GM21576 (cell line): ENCODE results near the gene FUT7.

Experiments used
- ATAC-seq: cut with Tn5 transposase; IDR thresholded peaks from one replicate; pipeline ENCODE4 v1.9.1; 2021; ENCODE audit warnings: mild to moderate bottlenecking, moderate library complexity; ENCODE audit not compliant: unreplicated experiment

Gene FUT7

DNA sequence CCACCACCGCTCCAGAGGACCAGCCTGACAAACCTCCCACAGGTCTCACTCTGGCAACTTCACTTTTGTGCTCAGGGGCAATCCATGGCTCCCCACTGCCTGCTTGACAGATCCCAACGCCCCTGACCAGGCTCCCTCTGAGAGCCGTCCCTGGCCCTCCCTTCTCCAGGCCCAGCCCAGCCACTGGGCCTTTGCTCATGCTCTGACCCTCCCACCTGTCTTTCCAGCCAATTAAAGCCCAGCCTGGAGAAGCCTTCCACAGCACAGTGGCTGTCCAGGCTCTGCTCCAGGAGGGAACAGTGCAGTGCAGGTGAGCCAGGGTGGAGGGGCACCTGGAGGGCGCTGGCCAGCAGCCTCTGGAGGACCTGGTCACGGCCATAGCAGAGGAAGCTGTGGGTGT, 18.7 kb upstream of the FUT7 start:
- no peak for ATAC-seq

DNA sequence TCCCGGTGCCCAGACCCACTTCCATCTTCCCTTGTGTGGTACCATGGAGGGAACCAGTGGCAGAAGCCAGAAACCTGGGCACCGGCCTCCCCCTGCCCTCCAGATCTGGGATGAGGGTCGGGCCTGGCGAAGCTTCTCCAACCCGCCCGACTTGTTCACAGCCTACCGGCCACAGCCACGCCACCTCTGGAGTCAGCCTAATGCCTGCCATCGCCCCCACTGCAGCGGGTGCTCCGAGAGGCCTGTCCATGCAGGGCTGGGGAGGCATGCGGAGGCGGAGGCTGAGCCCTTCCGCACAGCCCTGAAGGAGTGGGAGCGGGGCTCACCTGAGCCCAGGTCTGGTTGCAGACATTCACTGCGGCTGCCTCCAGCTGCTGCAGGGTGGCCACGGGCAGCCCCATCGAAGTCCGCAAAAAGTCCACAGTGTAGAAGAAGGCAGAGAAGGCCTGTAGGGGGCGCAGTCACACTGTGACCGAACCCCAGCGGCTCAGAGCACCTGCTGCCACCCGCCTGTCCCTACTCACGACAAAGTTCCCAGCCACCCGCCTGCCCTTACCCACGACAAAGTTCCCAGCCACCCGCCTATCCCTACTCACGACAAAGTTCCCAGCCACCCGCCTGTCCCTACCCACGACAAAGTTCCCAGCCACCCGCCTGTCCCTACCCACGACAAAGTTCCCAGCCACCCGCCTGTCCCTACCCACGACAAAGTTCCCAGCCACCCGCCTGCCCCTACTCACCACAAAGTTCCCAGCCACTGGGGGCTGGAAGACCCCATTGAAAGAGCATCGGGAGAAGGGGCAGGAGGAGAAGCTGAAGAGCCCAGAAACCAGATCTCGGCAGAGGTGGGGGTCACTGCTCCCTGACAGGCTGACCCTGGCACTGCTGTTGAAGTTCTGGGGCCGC, 17.9 kb upstream of the FUT7 start:
- no peak for ATAC-seq

DNA sequence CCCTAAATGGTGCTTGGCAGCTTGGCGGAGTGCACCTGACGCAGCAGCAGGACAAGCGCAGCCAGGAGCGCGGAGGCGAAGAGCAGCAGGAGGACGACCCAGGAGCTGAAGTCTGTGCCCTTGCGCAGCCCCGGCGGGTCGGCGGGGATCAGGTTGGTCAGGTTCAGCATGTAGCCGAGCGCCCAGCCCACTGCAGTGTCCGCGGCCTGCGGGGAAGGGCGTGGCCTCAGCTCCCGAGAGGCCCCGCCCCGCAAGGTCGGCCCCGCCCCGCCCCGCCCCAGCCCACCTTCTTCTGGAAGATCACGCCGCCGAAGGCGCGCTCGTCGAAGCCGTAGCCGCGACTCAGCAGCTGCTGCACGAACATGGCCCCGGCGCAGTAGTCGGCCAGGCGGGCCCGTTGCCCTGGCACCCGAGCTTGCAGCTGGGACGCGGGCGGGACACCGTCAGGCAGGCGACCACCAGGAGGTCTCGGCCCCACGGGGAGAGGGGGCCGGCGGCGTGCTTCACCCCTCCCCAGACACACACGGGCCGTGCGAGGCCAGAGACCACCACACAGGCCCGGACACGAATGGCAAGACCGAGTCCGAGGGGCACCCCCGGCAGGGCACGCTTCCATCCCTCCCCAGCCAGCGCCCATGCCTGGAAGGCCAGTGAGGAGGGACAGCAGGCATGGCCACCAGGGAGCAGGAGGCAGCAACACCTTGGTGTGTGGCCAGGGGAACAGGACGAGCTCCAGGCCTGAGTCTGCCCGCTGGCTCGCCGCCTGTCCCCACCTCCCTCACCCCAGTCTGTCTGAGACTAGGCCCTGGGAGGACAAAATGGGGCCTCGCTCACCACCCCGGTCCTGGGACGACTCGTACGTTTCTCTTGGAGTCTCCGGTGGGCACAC, 17.0 kb upstream of the FUT7 start:
- ATAC-seq, result no peak

DNA sequence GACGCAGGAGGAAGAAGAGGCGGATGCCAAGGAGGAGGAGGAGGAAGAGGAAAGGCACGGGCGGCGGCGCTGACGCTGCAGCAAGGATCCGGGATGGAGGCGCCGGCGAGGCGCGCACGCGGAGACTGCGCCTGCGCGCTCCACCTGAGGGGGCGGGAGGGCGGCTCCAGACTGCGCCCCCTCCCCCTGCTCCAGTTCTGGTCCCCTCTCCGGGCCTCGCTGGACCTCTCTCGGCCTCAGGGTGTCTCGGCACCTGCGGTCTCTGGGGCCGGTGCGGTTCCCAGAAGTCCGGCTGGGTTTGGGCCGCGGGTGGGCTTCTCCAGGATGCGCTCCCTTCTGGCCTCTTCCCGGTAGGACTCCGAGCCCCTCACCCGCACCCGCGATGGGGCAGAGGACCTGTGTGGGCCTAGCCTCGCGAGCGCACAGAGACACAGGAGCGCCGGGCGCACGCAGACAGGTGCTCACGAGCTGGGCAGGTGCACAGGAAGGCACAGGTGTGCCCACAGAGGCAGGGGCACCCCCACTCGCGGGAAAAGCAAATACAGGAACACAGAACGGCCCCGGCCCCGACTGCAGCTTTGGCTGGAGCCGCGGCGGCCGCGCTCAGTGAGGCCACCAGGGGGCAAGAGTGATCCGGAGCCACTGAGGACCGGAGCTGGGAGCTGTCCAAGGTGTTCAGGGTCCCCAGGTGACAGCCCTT, 14.3 kb upstream of the FUT7 start, which contains the start of gene NPDC1:
Gene NPDC1 (minus strand): TSS at position 90 of the 700 bp plus-strand sequence. CDS start 188 bp downstream, outside the sequence.
- ATAC-seq, result peak; percentile 51

DNA sequence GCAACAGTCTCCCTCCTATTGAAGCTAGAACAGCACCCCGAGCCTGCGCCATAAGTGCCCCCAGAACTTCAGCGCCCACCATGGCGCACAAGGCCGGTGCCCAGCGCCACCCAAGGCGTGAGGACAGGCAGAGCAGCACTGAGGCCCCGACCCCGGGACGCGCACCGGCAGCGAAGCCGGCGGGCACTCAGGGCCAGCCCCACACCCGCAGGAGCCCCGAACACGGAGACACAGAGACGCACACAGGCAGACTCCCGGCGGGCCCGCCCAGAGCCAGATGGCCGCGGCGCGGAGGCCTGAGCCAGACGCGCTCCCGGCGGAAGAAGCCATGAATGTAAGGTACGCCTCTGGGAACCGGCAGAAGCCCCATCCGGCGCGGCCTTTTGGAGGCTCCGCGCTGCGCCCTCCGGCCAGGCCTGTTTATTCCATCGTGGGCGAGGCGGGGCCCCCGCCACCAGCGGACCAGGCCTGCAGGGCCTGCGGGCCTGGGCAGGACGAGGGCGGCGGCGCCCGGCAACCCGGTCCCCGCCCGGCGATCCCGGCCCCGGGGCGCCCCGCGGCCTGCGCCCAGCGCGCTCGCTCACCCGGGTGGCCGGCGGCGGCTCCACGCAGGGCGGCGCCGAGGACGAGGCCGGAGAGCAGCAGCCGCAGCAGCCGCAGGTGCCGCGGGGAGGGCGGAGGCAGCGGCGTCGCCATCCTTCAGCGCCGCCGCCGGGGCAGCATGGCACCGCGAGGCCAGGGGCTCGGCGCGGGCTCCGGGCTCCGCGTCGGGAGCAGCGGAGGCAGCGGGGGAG, 13.6 kb upstream of the FUT7 start:
- ATAC-seq, result no peak

DNA sequence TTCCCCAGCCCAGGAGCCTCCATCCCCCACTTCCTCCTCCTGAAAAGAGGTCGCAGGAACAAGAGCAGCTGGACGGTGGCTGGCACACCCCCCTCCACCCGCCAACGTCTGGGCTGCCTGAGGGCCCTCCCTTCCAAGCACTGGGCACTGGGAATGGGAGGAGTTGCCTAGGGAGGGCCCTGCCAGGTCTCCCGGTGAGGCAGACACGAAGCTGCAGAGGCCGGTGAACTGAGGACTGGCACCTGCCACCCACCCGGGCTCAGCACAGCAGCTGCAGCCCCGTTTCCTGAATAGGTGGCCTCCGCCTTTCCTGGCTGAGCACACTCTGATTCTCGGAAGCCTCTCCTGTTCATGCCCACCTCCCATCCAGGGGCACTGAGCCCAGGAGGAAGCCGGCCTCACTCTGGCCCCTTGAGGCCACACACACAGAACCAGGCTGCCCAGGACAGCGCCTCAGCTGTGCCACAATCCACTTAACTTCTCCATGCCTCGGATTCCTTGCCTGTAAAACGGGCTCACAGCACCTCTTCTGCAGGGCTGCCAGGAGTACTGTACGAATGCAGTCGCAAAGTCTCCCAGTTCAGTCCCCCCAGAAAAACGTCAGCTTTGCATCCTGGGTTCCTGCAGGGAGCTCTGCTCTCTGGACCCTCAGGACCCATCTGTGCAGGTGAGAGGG, 12.8 kb upstream of the FUT7 start:
- ATAC-seq, result no peak

DNA sequence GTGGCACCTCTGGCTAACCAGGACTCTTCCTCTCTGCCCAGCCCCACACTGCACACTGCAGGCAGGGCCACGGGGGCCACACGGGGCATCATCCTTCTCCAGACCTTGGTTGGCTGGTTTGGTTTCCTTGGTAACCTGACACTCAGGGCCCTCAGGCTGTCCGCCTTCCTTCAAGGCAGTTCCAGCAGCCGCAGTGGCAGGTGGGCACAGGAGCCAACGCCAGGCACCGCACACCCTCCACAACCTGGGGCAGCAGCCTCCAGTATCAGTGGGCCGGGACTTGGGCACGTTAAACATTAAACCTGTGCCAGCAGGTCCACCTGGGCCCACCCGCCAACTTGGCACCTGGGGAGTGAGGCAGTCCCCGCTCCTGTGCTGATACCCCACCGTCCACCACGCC, 12.1 kb upstream of the FUT7 start:
- ATAC-seq, result no peak

DNA sequence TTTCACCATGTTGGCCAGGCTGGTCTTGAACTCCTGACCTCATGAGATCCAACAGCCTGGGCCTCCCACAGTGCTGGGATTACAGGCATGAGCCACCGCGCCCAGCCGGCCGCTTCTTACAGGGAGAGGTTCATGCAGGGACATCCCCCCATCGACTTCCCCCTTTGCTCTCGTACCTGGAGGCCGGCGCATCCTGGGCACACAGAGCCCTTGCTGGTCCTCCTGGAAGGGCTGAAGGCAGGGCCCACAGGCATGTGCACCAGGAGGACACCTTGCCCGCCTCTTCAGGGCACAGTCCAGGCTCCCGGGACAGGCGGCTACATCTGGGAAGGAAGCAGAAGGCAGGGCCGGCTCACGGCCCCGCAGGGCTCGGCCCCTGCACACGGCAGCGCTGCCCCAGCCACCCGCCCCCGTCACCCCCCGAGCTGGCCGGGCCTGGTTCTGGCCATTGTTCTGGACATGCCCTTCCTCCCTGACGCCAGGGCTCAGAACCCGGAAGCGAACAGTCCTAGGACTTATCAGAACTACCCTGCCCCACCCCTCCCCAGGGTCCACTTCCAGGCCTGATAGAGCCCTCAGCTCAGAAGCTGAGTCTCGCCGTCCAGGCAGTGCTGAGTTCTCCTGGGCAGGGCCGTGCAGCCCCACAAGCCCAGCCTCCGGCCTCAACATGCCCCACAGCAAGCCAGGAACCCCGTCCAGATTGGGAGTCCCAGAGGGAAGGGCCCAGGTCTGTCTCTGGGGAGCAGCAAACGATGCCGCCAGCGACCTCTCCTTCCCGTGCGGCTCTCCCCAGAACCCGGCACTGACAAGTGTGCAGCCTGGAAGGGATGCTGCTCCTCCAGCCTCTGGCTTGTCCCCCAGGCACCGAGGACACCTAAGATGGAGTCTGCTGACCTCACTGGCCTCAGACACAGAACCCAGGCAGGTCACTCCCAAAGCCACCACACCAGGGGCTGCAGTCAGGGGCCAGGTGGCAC, 11.2 kb upstream of the FUT7 start:
- ATAC-seq, result no peak

DNA sequence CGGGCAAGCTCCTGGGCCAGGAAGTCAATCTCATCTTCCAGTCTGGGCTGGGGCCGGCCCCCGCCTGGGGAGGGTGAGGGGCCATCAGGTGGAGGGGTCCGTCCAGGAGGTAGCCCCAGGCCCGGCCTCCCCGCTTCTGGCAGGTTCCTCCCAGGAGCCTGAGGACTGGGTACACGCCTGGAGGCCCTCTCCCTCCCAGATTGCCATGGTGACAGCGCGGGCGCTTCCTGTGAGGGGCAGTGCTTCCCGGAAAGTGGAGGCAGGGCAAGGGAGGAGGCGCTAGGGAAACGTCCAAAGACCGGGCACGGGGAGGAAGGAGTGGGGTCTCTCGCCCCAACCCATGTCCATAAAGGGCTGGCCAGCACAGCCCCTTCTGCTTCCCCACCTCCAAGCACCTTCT, 9.2 kb upstream of the FUT7 start:
- no peak for ATAC-seq

DNA sequence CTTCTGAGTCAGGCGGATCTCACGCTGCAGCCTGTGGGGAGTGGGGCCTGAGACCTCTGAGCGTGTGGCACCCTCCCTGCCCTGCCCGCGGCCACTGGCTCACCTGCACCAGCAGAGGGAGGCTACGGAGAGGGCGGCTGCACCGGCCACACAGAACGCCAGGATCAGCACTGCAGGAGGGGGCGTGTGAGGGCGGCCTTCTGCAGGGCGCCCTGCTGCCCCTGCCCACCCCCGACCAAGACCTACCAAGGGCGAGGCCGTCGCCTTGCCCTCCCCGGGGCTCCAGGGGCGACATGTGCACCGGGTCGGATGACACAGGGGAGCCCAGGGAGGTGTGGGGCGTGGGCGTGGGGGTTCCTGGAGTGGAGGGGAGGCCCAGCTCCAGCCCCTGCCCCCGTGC, 8.7 kb upstream of the FUT7 start:
- ATAC-seq, result no peak

DNA sequence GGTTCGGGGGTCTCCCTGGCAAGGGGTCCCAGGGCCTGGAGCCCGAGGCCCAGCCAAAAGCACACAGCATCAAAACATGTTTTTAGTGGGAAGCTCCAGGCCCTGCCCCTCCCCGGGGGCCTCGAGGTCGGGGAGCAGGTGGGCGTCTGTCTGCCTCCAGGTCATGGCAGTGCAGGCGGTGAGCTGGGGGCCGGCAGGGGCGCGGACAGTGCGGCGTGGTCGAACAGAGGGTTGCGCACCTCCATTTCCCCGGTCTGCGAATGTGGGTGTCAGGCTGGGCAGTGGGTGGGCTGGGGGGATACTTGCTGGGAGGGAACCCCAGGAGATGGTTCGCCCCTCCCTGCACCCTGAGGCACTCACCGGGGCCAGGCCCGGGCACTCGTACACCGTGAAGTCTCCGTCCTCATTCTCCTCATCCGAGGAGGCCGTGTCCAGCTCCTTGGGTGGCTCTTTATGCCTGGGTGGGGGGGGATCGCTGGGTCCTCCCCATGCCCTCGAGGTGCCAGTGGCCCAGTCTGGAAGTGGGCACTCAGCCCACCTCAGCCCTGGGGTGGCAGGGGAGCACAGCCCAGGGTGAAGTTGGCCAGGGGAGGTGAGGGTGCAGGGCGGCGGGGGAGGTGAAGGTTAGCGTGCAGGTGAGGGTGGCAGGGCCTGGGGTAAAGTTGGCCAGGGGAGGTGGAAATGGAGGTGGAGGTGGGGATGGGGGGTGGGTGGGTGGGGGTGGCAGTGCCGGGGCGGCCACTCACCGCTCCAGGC, 7.9 kb upstream of the FUT7 start:
- ATAC-seq, result no peak

DNA sequence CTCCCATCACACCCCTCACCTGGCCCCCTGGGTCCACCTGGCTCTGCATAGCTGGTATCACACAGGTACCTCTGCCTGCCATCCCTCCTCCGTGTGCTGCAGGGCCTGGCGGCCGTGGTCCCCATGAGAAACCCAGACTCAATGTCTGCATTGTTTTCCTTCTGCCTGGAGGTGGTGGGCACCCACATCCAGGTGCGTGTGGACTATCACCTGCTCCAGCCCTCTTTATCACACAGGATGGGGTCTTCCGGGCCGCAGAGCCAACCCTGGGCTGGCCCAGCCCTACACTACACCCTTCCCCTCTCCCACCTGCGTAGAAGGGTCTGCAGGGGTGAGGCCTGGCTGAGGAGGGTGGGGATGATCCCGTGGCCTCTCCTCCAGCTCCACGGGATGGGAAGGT, 7.0 kb upstream of the FUT7 start:
- ATAC-seq, result no peak

DNA sequence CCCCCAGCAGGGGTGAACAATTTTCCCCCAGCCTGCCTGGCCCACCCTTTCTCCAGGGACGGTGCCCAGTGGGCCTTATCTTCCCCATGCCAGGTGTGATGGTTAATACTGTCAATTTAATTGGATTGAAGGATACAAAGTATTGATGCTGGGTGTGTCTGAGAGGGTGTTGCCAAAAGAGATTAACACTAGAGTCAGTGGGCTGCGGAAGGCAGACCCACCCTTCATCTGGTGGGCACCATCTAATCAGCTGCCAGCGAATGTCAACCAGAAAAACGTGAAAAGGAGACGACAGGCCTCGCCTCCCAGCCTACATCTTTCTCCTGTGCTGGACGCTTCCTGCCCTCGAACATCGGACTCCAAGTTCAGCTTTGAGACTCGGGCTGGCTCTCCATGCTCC, 5.6 kb upstream of the FUT7 start:
- no peak for ATAC-seq

DNA sequence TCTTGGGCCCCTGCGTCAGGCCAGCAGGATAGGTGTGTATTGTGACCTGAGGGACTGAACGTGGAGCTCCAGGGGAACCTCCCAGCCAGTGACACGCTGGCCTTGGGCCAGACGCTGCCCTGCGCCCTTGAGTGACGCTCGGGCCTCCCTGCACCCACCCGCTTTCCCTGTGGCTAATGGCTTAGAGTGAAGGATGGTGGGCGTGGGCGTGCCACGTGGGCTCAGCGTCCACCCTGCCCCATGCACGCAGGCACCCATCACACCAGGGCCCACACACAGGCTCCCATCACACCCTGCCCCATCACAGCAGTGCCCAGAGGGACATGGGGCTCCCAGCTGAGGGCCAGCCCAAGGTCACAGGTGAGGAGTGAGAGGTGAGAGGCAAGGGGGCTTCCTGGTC, 5.1 kb upstream of the FUT7 start:
- no peak for ATAC-seq

DNA sequence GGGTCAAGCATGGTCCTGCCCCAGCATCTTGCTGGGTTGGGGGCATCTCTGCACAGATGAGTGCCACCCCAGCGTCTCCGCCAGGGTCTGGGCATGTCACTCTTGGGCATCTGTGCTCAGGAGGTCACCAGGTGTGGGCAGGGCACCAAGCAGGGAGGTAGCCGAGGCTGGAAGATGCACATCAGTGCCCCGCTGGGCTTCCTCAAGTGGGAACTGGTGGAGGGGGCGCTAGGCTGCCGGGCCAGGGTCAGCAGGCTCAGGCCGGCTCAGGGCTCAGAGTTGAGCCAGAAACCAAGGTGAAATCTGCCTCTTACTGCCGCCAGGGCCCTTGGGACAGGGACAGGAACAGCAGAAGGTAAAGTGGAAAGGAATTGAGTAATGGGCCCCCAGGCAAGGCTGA, 4.0 kb upstream of the FUT7 start:
- no peak for ATAC-seq

DNA sequence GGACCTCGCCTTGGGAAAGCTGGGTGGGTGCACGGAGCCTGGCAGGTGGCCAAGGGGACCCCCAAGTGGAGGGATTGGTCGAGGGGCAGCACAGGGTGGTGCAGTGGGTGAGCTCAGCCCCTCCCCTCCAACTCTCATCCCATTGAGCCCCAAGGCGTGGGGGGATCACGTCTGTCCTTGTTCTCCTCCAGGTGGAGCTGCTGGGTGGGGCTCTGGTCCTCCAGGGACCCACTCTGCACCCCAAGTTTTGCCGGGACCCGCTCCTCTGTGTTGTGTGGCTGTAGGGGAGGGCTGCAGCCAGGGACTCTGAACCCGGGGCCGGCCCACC, 3.6 kb upstream of the FUT7 start:
- no peak for ATAC-seq

DNA sequence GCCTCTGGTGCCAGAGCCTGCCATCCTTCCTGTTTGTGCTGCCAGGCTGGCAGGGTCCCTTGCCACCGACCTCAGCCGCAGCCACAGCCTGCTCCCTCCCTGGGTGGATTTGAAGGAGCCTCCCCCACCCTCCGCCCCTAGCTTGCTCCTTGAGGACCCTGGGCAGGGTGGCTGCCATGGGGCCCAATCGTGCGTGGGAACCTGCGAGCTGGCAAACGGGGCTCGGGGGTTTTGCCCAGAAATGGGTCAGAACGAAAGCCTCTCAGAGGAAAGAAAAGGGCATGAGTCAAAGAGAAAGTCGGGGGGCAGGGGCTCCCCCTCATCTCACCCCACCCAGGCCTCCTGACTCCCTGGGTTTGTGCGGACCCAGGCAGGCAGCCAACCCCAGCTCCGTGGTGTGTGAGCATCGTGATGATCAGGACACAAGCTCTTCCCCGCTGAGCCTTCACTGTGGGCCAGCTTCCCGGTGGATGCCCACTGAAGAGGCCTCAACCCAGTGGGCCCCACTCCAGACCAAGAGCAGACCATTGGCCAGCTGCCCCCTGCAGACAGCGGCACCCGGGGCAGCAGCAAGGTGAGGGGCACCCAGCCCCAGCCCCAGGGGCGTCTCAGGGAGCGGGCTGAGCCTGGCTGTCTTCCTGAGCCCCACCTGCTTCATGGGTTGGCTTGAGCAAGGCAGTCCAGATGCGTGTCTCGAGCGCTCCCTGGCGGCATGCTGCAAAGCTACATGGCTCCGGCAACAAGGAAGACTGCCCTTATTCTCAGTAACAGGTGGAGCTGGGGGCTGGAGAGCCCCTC, 3.0 kb upstream of the FUT7 start:
- peak; percentile 48 for ATAC-seq
